Keratinocyte (primary cell): ENCODE results near the gene VANGL2.

Experiments
- CTCF ChIP-seq, 3 experiments: IDR thresholded peaks in 1 of 3; conservative IDR thresholded peaks in 1 of 3; optimal IDR thresholded peaks in 1 of 3; 2 replicates in 2 of 3; 3 replicates in 1 of 3; pipeline versions ENCODE3 to v1.5.1; 2011; ENCODE audit warnings: low read length in 3 of 3, mild to moderate bottlenecking in 3 of 3, moderate library complexity in 2 of 3, control low read depth in 1 of 3, inconsistent platforms in 1 of 3; ENCODE audit not compliant: insufficient read depth in 2 of 3; ENCODE audit errors: extremely low read depth in 1 of 3
- EZH2 ChIP-seq: IDR thresholded peaks from one replicate; pipeline ENCODE4 v1.6.1; 2012; ENCODE audit warnings: inconsistent platforms, mild to moderate bottlenecking, low read length, moderate library complexity

DNA sequence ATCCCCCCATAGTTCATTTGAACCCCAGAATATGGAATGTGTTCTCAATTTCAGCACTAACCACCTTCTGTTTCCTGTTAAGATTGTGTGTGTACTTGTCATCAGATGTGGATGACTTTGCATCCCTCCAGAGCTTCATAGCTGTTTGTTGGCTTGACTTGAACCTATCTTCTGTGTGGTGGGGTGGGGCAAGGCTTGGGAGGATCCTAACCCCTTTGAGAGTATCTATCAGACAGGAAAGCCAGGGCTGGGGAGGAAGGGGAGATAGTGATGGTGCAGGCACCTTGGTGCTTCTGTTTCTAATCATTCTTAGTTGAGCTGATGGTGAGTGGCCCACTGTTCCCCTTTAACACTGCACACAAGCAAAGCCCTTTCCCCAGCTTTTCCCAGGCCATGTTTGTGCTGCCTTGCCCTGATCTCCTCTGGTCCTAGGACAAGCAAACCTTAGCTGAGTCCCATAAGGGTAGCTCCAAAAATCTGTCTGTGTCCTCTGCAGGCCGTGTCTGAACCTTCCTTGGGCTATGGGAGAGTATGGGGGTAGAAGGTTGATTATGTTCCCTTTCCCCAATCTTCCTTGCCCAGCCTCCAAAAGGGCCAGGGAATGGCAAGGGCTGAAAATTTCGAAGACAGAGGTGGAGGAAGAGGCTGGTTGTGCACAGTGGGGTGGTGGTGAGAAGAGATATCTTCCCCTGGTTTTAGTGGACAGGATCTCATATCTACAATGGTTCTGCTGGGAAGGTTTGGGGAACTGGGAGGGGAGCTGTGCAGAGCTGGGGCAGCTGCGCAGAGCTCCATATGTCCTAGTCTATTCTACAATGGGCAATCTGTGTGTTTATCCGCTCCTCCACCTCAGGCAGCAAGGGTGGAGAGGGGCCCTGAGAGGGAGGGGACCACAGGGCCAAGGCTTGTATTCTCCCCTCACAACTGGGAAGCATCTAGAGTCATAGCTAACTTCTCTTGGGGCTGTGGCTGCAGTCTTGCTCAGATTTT, 32.1 kb upstream of the VANGL2 start:
- no peak for TF ChIP-seq CTCF (optimal IDR thresholded peaks at IDR 0.05 in 1 of 3, IDR thresholded peaks at IDR 0.05 in 1 of 3, conservative IDR thresholded peaks at IDR 0.05 in 1 of 3; ENCODE audit: extremely low read depth in 1 of 3, insufficient read depth in 2 of 3, low read length in 3 of 3)
- no peak for TF ChIP-seq EZH2
